BLaER1 (cell line): ENCODE data around the gene EFNA5.

ENCODE experiments used
- H3K27ac ChIP-seq: shearing (Covaris generic); formaldehyde crosslinking; 2 replicates; pipeline ENCODE4 v1.8.1; 2022
- H3K27me3 ChIP-seq: shearing (Covaris generic); formaldehyde crosslinking; 2 replicates; pipeline ENCODE4 v1.8.1; 2022
- H3K36me3 ChIP-seq: shearing (Covaris generic); formaldehyde crosslinking; 2 replicates; pipeline ENCODE4 v1.8.1; 2022
- H3K4me1 ChIP-seq: shearing (Covaris generic); formaldehyde crosslinking; 2 replicates; pipeline ENCODE4 v1.8.1; 2022
- H3K4me2 ChIP-seq: shearing (Covaris generic); formaldehyde crosslinking; 2 replicates; pipeline ENCODE4 v1.8.1; 2022
- H3K4me3 ChIP-seq: shearing (Covaris generic); formaldehyde crosslinking; 2 replicates; pipeline ENCODE4 v1.8.1; 2022
- H3K9ac ChIP-seq: shearing (Covaris generic); formaldehyde crosslinking; 2 replicates; pipeline ENCODE4 v1.8.1; 2022
- H3K9me3 ChIP-seq: shearing (Covaris generic); formaldehyde crosslinking; 2 replicates; pipeline ENCODE4 v1.8.1; 2022
- H4K20me1 ChIP-seq: shearing (Covaris generic); formaldehyde crosslinking; 2 replicates; pipeline ENCODE4 v1.8.1; 2022
- Cebpa-rat ChIP-seq: shearing (Covaris generic); IDR thresholded peaks from 2 replicates; pipeline ENCODE4 v1.8.1; 2022

EFNA5 gene

GRCh38 chr5:107607196-107607595 lies 63.5 kb downstream of the EFNA5 start:
- Histone ChIP-seq H3K27me3 (no peaks in the 10 kb centered on the region), H3K4me3 (no peak overlapping the region), H3K9ac (no peak overlapping the region), H4K20me1 (no peaks in the 10 kb centered on the region), H3K36me3 (no peaks in the 10 kb centered on the region), H3K4me1 (peaks cover 31% of the 10 kb centered on the region), H3K9me3 (no peaks in the 10 kb centered on the region), H3K4me2 (no peak overlapping the region), H3K27ac (no peak overlapping the region)
- no peak for TF ChIP-seq Cebpa-rat

GRCh38 chr5:107605596-107606125 lies 65.1 kb downstream of the EFNA5 start:
- Histone ChIP-seq H3K27ac (no peak overlapping the region), H3K4me2 (peak overlapping the region; percentile 63), H3K4me3 (no peak overlapping the region), H3K27me3 (no peaks in the 10 kb centered on the region), H3K4me1 (peaks cover 31% of the 10 kb centered on the region), H3K9ac (no peak overlapping the region), H4K20me1 (no peaks in the 10 kb centered on the region), H3K36me3 (no peaks in the 10 kb centered on the region), H3K9me3 (no peaks in the 10 kb centered on the region)
- no peak for TF ChIP-seq Cebpa-rat

- no peak overlapping the region for H3K27ac ChIP-seq
Observed at GRCh38 chr5:107604990-107605389, 65.7 kb downstream of the EFNA5 start.

GRCh38 chr5:107604146-107604910 lies 66.4 kb downstream of the EFNA5 start:
- Histone ChIP-seq H3K4me2 (peak overlapping the region; percentile 63), H3K9ac (no peak overlapping the region), H3K4me3 (no peak overlapping the region), H3K27me3 (no peaks in the 10 kb centered on the region), H3K4me1 (peaks cover 31% of the 10 kb centered on the region), H3K36me3 (no peaks in the 10 kb centered on the region), H4K20me1 (no peaks in the 10 kb centered on the region), H3K27ac (no peak overlapping the region), H3K9me3 (no peaks in the 10 kb centered on the region)
- TF ChIP-seq Cebpa-rat: no peak

More at GRCh38 chr5:107604990-107605389, 65.7 kb downstream of the EFNA5 start:
- H3K9me3 ChIP-seq: no peaks in the 10 kb centered on the region
- no peaks in the 10 kb centered on the region for H3K27me3 ChIP-seq
- no peak overlapping the region for H3K9ac ChIP-seq
- H3K36me3 ChIP-seq: no peaks in the 10 kb centered on the region
- no peaks in the 10 kb centered on the region for H4K20me1 ChIP-seq
- no peak for TF ChIP-seq Cebpa-rat
- peaks cover 31% of the 10 kb centered on the region for H3K4me1 ChIP-seq
- H3K4me2 ChIP-seq: peak overlapping the region; percentile 63
- H3K4me3 ChIP-seq: no peak overlapping the region

GRCh38 chr5:107603349-107603748 lies 67.4 kb downstream of the EFNA5 start:
- Histone ChIP-seq H3K4me2 (no peak overlapping the region), H3K4me1 (peaks cover 31% of the 10 kb centered on the region), H3K27me3 (no peaks in the 10 kb centered on the region), H3K4me3 (no peak overlapping the region), H3K9me3 (no peaks in the 10 kb centered on the region), H4K20me1 (no peaks in the 10 kb centered on the region), H3K36me3 (no peaks in the 10 kb centered on the region), H3K27ac (no peak overlapping the region), H3K9ac (no peak overlapping the region)
- TF ChIP-seq Cebpa-rat: no peak

- Histone ChIP-seq H3K36me3 (no peaks in the 10 kb centered on the region), H3K27ac (no peak overlapping the region), H3K4me1 (peaks cover 30% of the 10 kb centered on the region), H3K4me3 (no peak overlapping the region), H4K20me1 (no peaks in the 10 kb centered on the region), H3K27me3 (no peaks in the 10 kb centered on the region), H3K4me2 (no peak overlapping the region), H3K9me3 (no peaks in the 10 kb centered on the region), H3K9ac (no peak overlapping the region)
- TF ChIP-seq Cebpa-rat: no peak
Observed at GRCh38 chr5:107602896-107603295, 67.8 kb downstream of the EFNA5 start.

- Histone ChIP-seq H3K4me1 (peaks cover 24% of the 10 kb centered on the region), H3K27me3 (no peaks in the 10 kb centered on the region), H4K20me1 (no peaks in the 10 kb centered on the region), H3K27ac (no peak overlapping the region), H3K9ac (no peak overlapping the region), H3K9me3 (no peaks in the 10 kb centered on the region), H3K4me2 (no peak overlapping the region), H3K36me3 (no peaks in the 10 kb centered on the region), H3K4me3 (no peak overlapping the region)
- TF ChIP-seq Cebpa-rat: no peak
Observed at GRCh38 chr5:107601076-107601475, 69.7 kb downstream of the EFNA5 start.

GRCh38 chr5:107598958-107599357 lies 71.8 kb downstream of the EFNA5 start:
- Histone ChIP-seq H3K4me1 (peaks cover 2% of the 10 kb centered on the region), H3K9ac (no peak overlapping the region), H3K27ac (no peak overlapping the region), H3K27me3 (no peaks in the 10 kb centered on the region), H3K4me3 (no peak overlapping the region), H3K9me3 (no peaks in the 10 kb centered on the region), H3K36me3 (no peaks in the 10 kb centered on the region), H3K4me2 (no peak overlapping the region), H4K20me1 (no peaks in the 10 kb centered on the region)
- TF ChIP-seq Cebpa-rat: no peak

- Histone ChIP-seq H4K20me1 (no peaks in the 10 kb centered on the region), H3K27ac (no peak overlapping the region), H3K4me2 (no peak overlapping the region), H3K27me3 (no peaks in the 10 kb centered on the region), H3K9ac (no peak overlapping the region), H3K4me3 (no peak overlapping the region), H3K9me3 (no peaks in the 10 kb centered on the region), H3K4me1 (no peaks in the 10 kb centered on the region), H3K36me3 (no peaks in the 10 kb centered on the region)
- no peak for TF ChIP-seq Cebpa-rat
Observed at GRCh38 chr5:107597803-107598202, 72.9 kb downstream of the EFNA5 start.

- no peak overlapping the region for H3K27ac ChIP-seq
- H3K9me3 ChIP-seq: no peaks in the 10 kb centered on the region
- no peak overlapping the region for H3K4me2 ChIP-seq
- no peaks in the 10 kb centered on the region for H3K27me3 ChIP-seq
- no peak overlapping the region for H3K4me3 ChIP-seq
- H3K36me3 ChIP-seq: no peaks in the 10 kb centered on the region
- no peaks in the 10 kb centered on the region for H4K20me1 ChIP-seq
- no peak for TF ChIP-seq Cebpa-rat
- no peak overlapping the region for H3K9ac ChIP-seq
- H3K4me1 ChIP-seq: no peaks in the 10 kb centered on the region
Observed at GRCh38 chr5:107597247-107597646, 73.5 kb downstream of the EFNA5 start.
